K562 (cell line): ENCODE measurements around the gene NTSR1. TPM values are rescaled to one million over a fixed set of nuclear protein-coding genes. Genes with fewer than 3 reads are reported as not detected.

Experiments used
- CSDE1 ChIP-seq, 2 experiments: fragments of 450-650 bp; IDR thresholded peaks; 2 replicates each; pipeline ENCODE4 v1.6.1; 2016; ENCODE audit warnings: mild to moderate bottlenecking in 1 of 2
- DPF2 ChIP-seq: fragments of 450-650 bp; IDR thresholded peaks from 2 replicates; pipeline ENCODE4 v1.6.1; 2016
- FOXJ2 ChIP-seq: fragments of 200-800 bp; sonication (Bioruptor generic); IDR thresholded peaks from 2 replicates; pipeline ENCODE4 v1.6.1; 2016; ENCODE audit warnings: missing genetic modification characterization, missing compliant biosample characterization
- HEY1 ChIP-seq: fragments of 250-450 bp; sonication (Bioruptor Pico); IDR thresholded peaks from 2 replicates; pipeline ENCODE4 v1.5.0; 2020; ENCODE audit warnings: mild to moderate bottlenecking, moderate library complexity, borderline replicate concordance
- HMGN3 ChIP-seq: IDR thresholded peaks from 2 replicates; pipeline ENCODE4 v1.6.1; 2011; ENCODE audit warnings: borderline replicate concordance, low read depth, mild to moderate bottlenecking, mixed read lengths, low read length; ENCODE audit not compliant: insufficient read length; ENCODE audit errors: extremely low read depth
- L3MBTL2 ChIP-seq: fragments of 450-650 bp; IDR thresholded peaks from 2 replicates; pipeline ENCODE4 v1.6.1; 2016; ENCODE audit warnings: mild to moderate bottlenecking, moderate library complexity
- NFXL1 ChIP-seq: fragments of 450-650 bp; formaldehyde crosslinking; IDR thresholded peaks from 2 replicates; pipeline ENCODE4 v1.4.0; 2021; ENCODE audit warnings: mild to moderate bottlenecking
- NONO ChIP-seq, 2 experiments: fragments of 200-400 bp in 1 of 2; fragments of 450-650 bp in 1 of 2; formaldehyde crosslinking in 1 of 2; IDR thresholded peaks; 2 replicates each; pipeline ENCODE4 v1.6.1; 2017; ENCODE audit warnings: low read depth in 2 of 2, mild to moderate bottlenecking in 2 of 2, moderate library complexity in 2 of 2, low read length in 1 of 2
- POLR2G ChIP-seq: fragments of 200-400 bp; formaldehyde crosslinking; IDR thresholded peaks from 2 replicates; pipeline ENCODE4 v1.6.1; 2017; ENCODE audit warnings: low read depth, mild to moderate bottlenecking, antibody characterized with exemption, low read length, moderate library complexity
- SIN3B ChIP-seq: fragments of 450-650 bp; IDR thresholded peaks from 2 replicates; pipeline ENCODE4 v1.6.1; 2017; ENCODE audit warnings: low read depth, mild to moderate bottlenecking, moderate library complexity
- TCF7 ChIP-seq: sonication (generic); IDR thresholded peaks from 2 replicates; pipeline ENCODE4 v1.6.1; 2016; ENCODE audit warnings: antibody characterized with exemption, borderline replicate concordance
- ZNF263 ChIP-seq: sonication (generic); formaldehyde crosslinking; IDR thresholded peaks from 2 replicates; pipeline ENCODE4 v1.8.0; 2022; ENCODE audit warnings: mild to moderate bottlenecking, missing genetic modification reagents, borderline replicate concordance
- ZNF41 ChIP-seq: fragments of 250-450 bp; sonication (Bioruptor Pico); conservative IDR thresholded peaks from 2 replicates; pipeline ENCODE4 v1.4.0; 2020; ENCODE audit warnings: mild to moderate bottlenecking
- ZNF699 ChIP-seq: fragments of 250-450 bp; sonication (Bioruptor Pico); IDR thresholded peaks from 2 replicates; pipeline ENCODE4 v1.8.0; 2021; ENCODE audit warnings: mild to moderate bottlenecking, moderate library complexity; ENCODE audit not compliant: insufficient replicate concordance
- polyA plus RNA-seq, 8 experiments: library from polyadenylated mRNA; depleted of rRNA in 4 of 8; stranded (reverse) in 5 of 8; unstranded in 3 of 8; fragments of >200 nt; fragmentation: Nextera tagmentation in 2 of 8; fragmentation: Illumina TruSeq in 1 of 8; extraction: Ambion mirVana in 2 of 8; extraction: Trizol in 1 of 8; gene quantifications; 2 replicates each; pipeline versions ENCODE4 v1.2.1 to v1.2.3, GENCODE V29; 2011 to 2014; ENCODE audit warnings: inconsistent platforms in 1 of 8, missing spikeins in 1 of 8
- total RNA-seq, 7 experiments: library from RNA; depleted of rRNA in 6 of 7; stranded (reverse); fragments of >200 nt in 6 of 7; fragmentation: Illumina TruSeq in 2 of 7; extraction: Trizol in 2 of 7; gene quantifications; 2 replicates each; pipeline versions ENCODE4 v1.2.1 to v1.2.3, GENCODE V29; 2011 to 2021; ENCODE audit warnings: low replicate concordance in 1 of 7
- TF ChIP-seq, protein P1 (sequence below), 2 experiments: fragments of 450-650 bp; IDR thresholded peaks; 2 replicates each; pipeline ENCODE4 v1.6.1; 2016; ENCODE audit warnings: mild to moderate bottlenecking in 2 of 2, borderline replicate concordance in 1 of 2, low read depth in 1 of 2, moderate library complexity in 1 of 2
- TF ChIP-seq, protein P2 (sequence below): fragments of 200-800 bp; sonication (Bioruptor generic); IDR thresholded peaks from 2 replicates; pipeline ENCODE4 v1.6.1; 2017; ENCODE audit warnings: missing genetic modification characterization, missing compliant biosample characterization

The NTSR1 gene
- total and polyA plus RNA-seq, 9 of the 15 experiments (the other 6 are each of a cell fraction or from before 2014, with no cell fraction given), result 0.04 to 0.40 (median 0.13) TPM; not detected in 3

DNA sequence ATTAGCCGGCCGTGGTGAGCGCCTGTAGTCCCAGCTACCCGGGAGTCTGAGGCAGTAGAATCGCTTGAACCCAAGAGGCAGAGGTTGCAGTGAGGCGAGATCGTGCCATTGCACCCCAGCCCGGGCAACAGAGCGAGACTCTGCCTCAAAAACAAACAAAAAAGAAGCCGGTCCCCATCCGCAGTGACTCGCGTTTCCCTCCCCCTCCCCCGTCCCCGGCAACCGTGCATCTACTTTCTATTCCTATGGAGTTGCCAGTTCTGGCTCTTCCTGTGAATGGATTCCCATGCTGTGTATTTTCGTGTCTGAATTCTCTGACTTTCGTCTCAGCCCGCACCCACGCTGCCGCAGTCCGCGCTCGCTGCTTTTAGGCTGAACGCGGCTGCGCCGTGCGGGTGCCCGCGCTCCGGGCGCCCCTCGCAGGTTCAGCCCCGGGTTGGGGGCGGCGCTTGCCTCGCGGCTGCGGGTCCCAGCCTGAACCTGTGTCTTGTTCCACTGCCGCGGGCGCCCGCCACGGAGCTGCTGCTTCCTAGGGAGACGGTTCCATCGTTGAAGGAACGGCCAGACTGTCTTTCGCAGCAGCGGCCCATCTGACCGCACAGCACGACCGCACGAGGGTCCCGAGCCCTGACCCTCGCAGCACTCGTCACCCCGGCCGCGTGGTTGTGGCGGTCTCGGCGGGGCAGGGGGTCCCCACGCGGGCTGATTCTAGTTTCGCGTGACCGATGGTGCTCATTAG is 86.6 kb downstream of the NTSR1 start (continued):
- TF ChIP-seq, protein P1, sequence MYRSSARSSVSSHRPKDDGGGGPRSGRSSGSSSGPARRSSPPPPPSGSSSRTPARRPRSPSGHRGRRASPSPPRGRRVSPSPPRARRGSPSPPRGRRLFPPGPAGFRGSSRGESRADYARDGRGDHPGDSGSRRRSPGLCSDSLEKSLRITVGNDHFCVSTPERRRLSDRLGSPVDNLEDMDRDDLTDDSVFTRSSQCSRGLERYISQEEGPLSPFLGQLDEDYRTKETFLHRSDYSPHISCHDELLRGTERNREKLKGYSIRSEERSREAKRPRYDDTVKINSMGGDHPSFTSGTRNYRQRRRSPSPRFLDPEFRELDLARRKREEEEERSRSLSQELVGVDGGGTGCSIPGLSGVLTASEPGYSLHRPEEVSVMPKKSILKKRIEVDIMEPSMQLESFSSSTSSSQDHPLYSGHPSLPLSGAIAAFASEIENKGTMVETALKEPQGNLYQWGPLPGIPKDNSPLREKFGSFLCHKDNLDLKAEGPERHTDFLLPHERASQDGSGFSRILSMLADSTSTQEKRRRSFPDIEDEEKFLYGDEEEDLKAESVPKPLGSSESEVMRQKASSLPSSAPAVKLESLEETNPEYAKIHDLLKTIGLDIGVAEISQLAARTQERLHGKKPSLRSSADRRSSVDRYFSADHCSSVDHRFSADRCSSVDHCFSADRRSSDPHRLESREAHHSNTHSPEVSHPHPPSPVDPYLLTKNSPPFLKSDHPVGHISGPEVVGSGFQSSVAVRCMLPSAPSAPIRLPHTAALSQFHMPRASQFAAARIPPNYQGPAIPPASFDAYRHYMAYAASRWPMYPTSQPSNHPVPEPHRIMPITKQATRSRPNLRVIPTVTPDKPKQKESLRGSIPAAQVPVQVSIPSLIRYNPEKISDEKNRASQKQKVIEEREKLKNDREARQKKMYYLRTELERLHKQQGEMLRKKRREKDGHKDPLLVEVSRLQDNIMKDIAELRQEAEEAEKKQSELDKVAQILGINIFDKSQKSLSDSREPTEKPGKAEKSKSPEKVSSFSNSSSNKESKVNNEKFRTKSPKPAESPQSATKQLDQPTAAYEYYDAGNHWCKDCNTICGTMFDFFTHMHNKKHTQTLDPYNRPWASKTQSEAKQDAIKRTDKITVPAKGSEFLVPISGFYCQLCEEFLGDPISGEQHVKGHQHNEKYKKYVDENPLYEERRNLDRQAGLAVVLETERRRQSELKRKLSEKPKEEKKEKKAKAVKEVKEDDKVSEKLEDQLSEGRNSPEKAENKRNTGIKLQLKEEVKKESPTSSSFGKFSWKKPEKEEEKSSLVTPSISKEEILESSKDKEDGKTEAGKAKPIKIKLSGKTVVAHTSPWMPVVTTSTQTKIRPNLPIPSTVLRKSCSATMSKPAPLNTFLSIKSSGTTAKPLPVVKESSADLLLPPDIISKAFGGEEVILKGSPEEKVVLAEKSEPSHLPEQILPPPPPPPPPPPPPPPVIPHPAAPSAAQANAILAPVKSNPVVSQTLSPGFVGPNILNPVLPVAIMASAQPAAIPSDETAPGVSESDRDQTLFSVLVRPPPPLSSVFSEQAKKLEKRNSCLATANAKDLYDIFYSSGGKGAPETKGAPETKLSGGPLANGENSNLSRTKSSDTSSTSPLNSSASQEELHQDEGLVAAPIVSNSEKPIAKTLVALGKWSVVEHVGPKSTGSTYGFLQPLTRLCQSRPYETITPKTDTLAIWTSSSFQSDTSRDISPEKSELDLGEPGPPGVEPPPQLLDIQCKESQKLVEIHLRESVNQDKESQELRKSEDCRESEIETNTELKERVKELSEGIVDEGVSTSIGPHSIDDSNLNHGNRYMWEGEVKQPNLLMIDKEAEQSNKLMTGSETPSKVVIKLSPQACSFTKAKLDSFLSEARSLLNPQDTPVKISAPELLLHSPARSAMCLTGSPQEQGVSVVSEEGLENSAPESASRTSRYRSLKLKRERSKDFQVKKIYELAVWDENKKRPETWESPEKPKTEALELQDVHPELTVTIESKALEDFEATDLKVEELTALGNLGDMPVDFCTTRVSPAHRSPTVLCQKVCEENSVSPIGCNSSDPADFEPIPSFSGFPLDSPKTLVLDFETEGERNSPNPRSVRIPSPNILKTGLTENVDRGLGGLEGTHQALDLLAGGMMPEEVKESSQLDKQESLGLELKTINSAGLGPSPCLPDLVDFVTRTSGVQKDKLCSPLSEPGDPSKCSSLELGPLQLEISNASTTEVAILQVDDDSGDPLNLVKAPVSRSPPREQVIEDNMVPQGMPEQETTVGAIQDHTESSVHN (IDR thresholded peaks at IDR 0.05; ENCODE audit: borderline replicate concordance in 1 of 2, low read depth in 1 of 2), result no peak
- TF ChIP-seq POLR2G, result peak; percentile 94
- TF ChIP-seq, protein P2, sequence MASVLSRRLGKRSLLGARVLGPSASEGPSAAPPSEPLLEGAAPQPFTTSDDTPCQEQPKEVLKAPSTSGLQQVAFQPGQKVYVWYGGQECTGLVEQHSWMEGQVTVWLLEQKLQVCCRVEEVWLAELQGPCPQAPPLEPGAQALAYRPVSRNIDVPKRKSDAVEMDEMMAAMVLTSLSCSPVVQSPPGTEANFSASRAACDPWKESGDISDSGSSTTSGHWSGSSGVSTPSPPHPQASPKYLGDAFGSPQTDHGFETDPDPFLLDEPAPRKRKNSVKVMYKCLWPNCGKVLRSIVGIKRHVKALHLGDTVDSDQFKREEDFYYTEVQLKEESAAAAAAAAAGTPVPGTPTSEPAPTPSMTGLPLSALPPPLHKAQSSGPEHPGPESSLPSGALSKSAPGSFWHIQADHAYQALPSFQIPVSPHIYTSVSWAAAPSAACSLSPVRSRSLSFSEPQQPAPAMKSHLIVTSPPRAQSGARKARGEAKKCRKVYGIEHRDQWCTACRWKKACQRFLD (CRISPR knock-in tag), result no peak
- no peak for TF ChIP-seq FOXJ2 (tag)
- TF ChIP-seq L3MBTL2, result peak; percentile 78
- no peak for TF ChIP-seq NFXL1 (CRISPR knock-in tag)
- TF ChIP-seq SIN3B, result no peak
- no peak for TF ChIP-seq ZNF41 (CRISPR knock-in tag)
- peak in 1 of 2 experiments; percentile 45; a peak in 1 of 4 replicates for TF ChIP-seq NONO (IDR thresholded peaks at IDR 0.05; ENCODE audit: low read depth in 2 of 2, low read length in 1 of 2)
- peak; percentile 82 for TF ChIP-seq HMGN3
- TF ChIP-seq DPF2, result no peak; the same call in 1 of the 2 replicates
- no peak for TF ChIP-seq ZNF263 (CRISPR knock-in tag)
- no peak for TF ChIP-seq CSDE1 (IDR thresholded peaks at IDR 0.05)
- TF ChIP-seq HEY1, result no peak
- no peak for TF ChIP-seq ZNF699 (CRISPR knock-in tag)
- no peak for TF ChIP-seq TCF7
